K562 (cell line): ENCODE measurements around the gene RIC8B. TPM values are rescaled to one million over a fixed set of nuclear protein-coding genes. Genes with fewer than 3 reads are reported as not detected.

ENCODE experiments used
- ATAC-seq: fragments of 200-7000 bp; cut with Tn5 transposase; 3 replicates; pipeline ENCODE4 v1.9.1; 2020; ENCODE audit warnings: moderate library complexity
- BruUV-seq: library from RNA; stranded (reverse); fragments of 400-500 nt; replicated peaks from 2 replicates; lab custom pipeline; 2021; lab: Mats Ljungman, UMichigan
- CTCF ChIA-PET: fragments of 300-600 bp; formaldehyde crosslinking; extraction: SDS; loops from one replicate; lab custom pipeline; 2021; ENCODE audit warnings: low intra/inter-chr PET ratio; lab: Yijun Ruan, JAX
- POLR2A ChIA-PET: fragments of 300-600, 350-650 bp; sonication (Branson Sonifier 250); formaldehyde crosslinking; extraction: SDS; loops from one replicate; lab custom pipeline; 2021; ENCODE audit warnings: antibody characterized with exemption, inconsistent platforms; lab: Yijun Ruan, JAX
- DNase-seq, 4 experiments: peaks; one replicate each; pipeline versions ENCODE4 v3.0.0 to v3.0.0-alpha.2; 2011 to 2018; ENCODE audit warnings: low spot score in 3 of 4, mixed read lengths in 3 of 4; ENCODE audit errors: extremely low read depth in 1 of 4
- FAIRE-seq: peaks from 2 replicates; lab custom pipeline; 2011; peaks lifted over from hg19 to GRCh38; lab: Jason Lieb, UNC
- H2AFZ ChIP-seq: 2 replicates; pipeline ENCODE4 v1.6.0; 2011; ENCODE audit warnings: low read depth, low read length, control low read depth, inconsistent platforms
- H3K27ac ChIP-seq: fragments of 200-600 bp; 3 replicates; pipeline ENCODE4 v1.8.0; 2011; ENCODE audit warnings: low read depth, mild to moderate bottlenecking, control low read depth, inconsistent platforms, low read length, moderate library complexity, mixed read lengths; ENCODE audit errors: extremely low read depth
- H3K27me3 ChIP-seq, 2 experiments: fragments of 300-600 bp in 1 of 2; 2 replicates in 1 of 2; 3 replicates in 1 of 2; pipeline versions ENCODE4 v1.6.0 to v1.8.0; 2011; ENCODE audit warnings: inconsistent platforms in 2 of 2, low read length in 2 of 2, mild to moderate bottlenecking in 1 of 2, mixed read lengths in 1 of 2, moderate library complexity in 1 of 2; ENCODE audit not compliant: control insufficient read depth in 2 of 2, insufficient read depth in 2 of 2
- H3K36me3 ChIP-seq: fragments of 300-600 bp; 3 replicates; pipeline ENCODE4 v1.8.0; 2011; ENCODE audit warnings: mild to moderate bottlenecking, low read length, inconsistent platforms; ENCODE audit not compliant: control insufficient read depth, insufficient read depth
- H3K4me1 ChIP-seq, 2 experiments: fragments of 200-600 bp in 1 of 2; replicated peaks in 1 of 2; 2 replicates in 1 of 2; 3 replicates in 1 of 2; pipeline versions ENCODE4 v1.5.1 to v1.8.0; 2011; ENCODE audit warnings: inconsistent platforms in 2 of 2, low read length in 2 of 2, mild to moderate bottlenecking in 1 of 2, mixed read lengths in 1 of 2, moderate library complexity in 1 of 2; ENCODE audit not compliant: control insufficient read depth in 2 of 2, insufficient read depth in 2 of 2
- H3K4me2 ChIP-seq: 2 replicates; pipeline ENCODE4 v1.6.1; 2011; ENCODE audit warnings: low read length, control low read depth, inconsistent platforms, mixed read lengths; ENCODE audit not compliant: insufficient read depth
- H3K4me3 ChIP-seq: fragments of 200-600 bp; sonication (generic), shearing (Covaris generic); 2 replicates; pipeline ENCODE4 v1.5.1; 2016; ENCODE audit warnings: control low read depth, inconsistent platforms
- H3K79me2 ChIP-seq: fragments of 200-600 bp; 3 replicates; pipeline ENCODE4 v1.8.0; 2011; ENCODE audit warnings: low read length, inconsistent platforms; ENCODE audit not compliant: control insufficient read depth, insufficient read depth
- H3K9ac ChIP-seq, 2 experiments: 2 replicates each; pipeline versions ENCODE4 v1.6.0 to v1.6.1; 2011; ENCODE audit warnings: low read depth in 2 of 2, low read length in 2 of 2, control low read depth in 1 of 2, inconsistent platforms in 1 of 2, mild to moderate bottlenecking in 1 of 2, mixed read lengths in 1 of 2; ENCODE audit not compliant: insufficient read depth in 1 of 2
- H3K9me1 ChIP-seq: one replicate; pipeline ENCODE4 v1.6.0; 2011; ENCODE audit warnings: inconsistent platforms, mild to moderate bottlenecking, low read length, moderate library complexity; ENCODE audit not compliant: control insufficient read depth, insufficient read depth
- H3K9me3 ChIP-seq: replicated peaks from 2 replicates; pipeline ENCODE4 v1.5.1; 2011; ENCODE audit warnings: low read depth, low read length, inconsistent platforms; ENCODE audit not compliant: control insufficient read depth, insufficient read depth
- H4K20me1 ChIP-seq: replicated peaks from 2 replicates; pipeline ENCODE4 v1.6.1; 2011; ENCODE audit warnings: low read length, inconsistent platforms, mixed read lengths; ENCODE audit not compliant: control insufficient read depth, insufficient read depth
- CCAR2 ChIP-seq: fragments of 200-400 bp; formaldehyde crosslinking; IDR thresholded peaks from 2 replicates; pipeline ENCODE4 v1.6.1; 2017; ENCODE audit warnings: mild to moderate bottlenecking, low read depth, low read length
- CTCF ChIP-seq, 3 experiments: IDR thresholded peaks in 2 of 3; conservative IDR thresholded peaks in 1 of 3; 2 replicates each; pipeline ENCODE4 v1.5.1; 2011 to 2012; ENCODE audit warnings: low read length in 3 of 3, mild to moderate bottlenecking in 3 of 3, control low read depth in 2 of 3, improper control_type of control experiment in 1 of 3, inconsistent platforms in 1 of 3, low read depth in 1 of 3, mixed read lengths in 1 of 3, moderate library complexity in 1 of 3; ENCODE audit not compliant: insufficient read depth in 2 of 3
- FOXP1 ChIP-seq: sonication (generic); formaldehyde crosslinking; IDR thresholded peaks from 2 replicates; pipeline ENCODE4 v1.8.0; 2022; ENCODE audit warnings: mild to moderate bottlenecking, missing genetic modification reagents
- GTF2E2 ChIP-seq: fragments of 200-800 bp; sonication (Bioruptor generic); IDR thresholded peaks from 2 replicates; pipeline ENCODE4 v1.6.1; 2016; ENCODE audit warnings: missing genetic modification characterization, missing compliant biosample characterization
- HDAC8 ChIP-seq: fragments of 450-650 bp; IDR thresholded peaks from 2 replicates; pipeline ENCODE4 v1.6.1; 2016; ENCODE audit warnings: mild to moderate bottlenecking, missing genetic modification characterization, moderate library complexity, missing compliant biosample characterization
- HNRNPLL ChIP-seq: fragments of 200-400 bp; formaldehyde crosslinking; IDR thresholded peaks from 2 replicates; pipeline ENCODE4 v1.6.1; 2017; ENCODE audit warnings: low read length, low read depth, mild to moderate bottlenecking; ENCODE audit not compliant: poor library complexity, severe bottlenecking
- SFPQ ChIP-seq: fragments of 200-400 bp; formaldehyde crosslinking; IDR thresholded peaks from 2 replicates; pipeline ENCODE4 v1.6.1; 2017; ENCODE audit warnings: mild to moderate bottlenecking, low read depth, low read length, moderate library complexity
- ZMIZ1 ChIP-seq, 2 experiments: fragments of 150-350 bp in 1 of 2; IDR thresholded peaks; 2 replicates each; pipeline ENCODE4 v1.6.1; 2012 to 2016; ENCODE audit warnings: low read depth in 2 of 2, low read length in 2 of 2, mild to moderate bottlenecking in 1 of 2, moderate library complexity in 1 of 2
- ZNF12 ChIP-seq: sonication (generic); formaldehyde crosslinking; IDR thresholded peaks from 2 replicates; pipeline ENCODE4 v1.4.0; 2020; ENCODE audit warnings: mild to moderate bottlenecking, missing genetic modification reagents
- ZNF431 ChIP-seq: sonication (generic); formaldehyde crosslinking; IDR thresholded peaks from 2 replicates; pipeline ENCODE4 v1.8.0; 2022; ENCODE audit warnings: mild to moderate bottlenecking, missing genetic modification reagents
- ZNF518B ChIP-seq: fragments of 250-450 bp; sonication (Bioruptor Pico); IDR thresholded peaks from 2 replicates; pipeline ENCODE4 v1.5.0; 2021; ENCODE audit warnings: mild to moderate bottlenecking, moderate library complexity
- WGBS: fragments of 100-300 bp; shearing (Covaris generic); methylation state at CpG from one replicate; pipeline ENCODE4 v1.1.6; 2016; ENCODE audit warnings: low coverage, mixed read lengths; ENCODE audit not compliant: insufficient coverage; ENCODE audit errors: missing lambda C conversion rate; 5-methylcytosine and 5-hydroxymethylcytosine counted together
- in situ Hi-C: fragments of 300-500 bp; cut with MboI; formaldehyde crosslinking; loops from 4 replicates; pipeline ENCODE4 v1.15.0; 2018; ENCODE audit warnings: inconsistent platforms, mixed read lengths
- intact Hi-C: fragments of 100-400 bp; cut with micrococcal nuclease; formaldehyde crosslinking; loops from 2 replicates; pipeline ENCODE4 v1.14.2; 2022
- polyA plus RNA-seq, 8 experiments: library from polyadenylated mRNA; depleted of rRNA in 4 of 8; stranded (reverse) in 5 of 8; unstranded in 3 of 8; fragments of >200 nt; fragmentation: Nextera tagmentation in 2 of 8; fragmentation: Illumina TruSeq in 1 of 8; extraction: Ambion mirVana in 2 of 8; extraction: Trizol in 1 of 8; gene quantifications; 2 replicates each; pipeline versions ENCODE4 v1.2.1 to v1.2.3, GENCODE V29; 2011 to 2014; ENCODE audit warnings: inconsistent platforms in 1 of 8, missing spikeins in 1 of 8
- total RNA-seq, 7 experiments: library from RNA; depleted of rRNA in 6 of 7; stranded (reverse); fragments of >200 nt in 6 of 7; fragmentation: Illumina TruSeq in 2 of 7; extraction: Trizol in 2 of 7; gene quantifications; 2 replicates each; pipeline versions ENCODE4 v1.2.1 to v1.2.3, GENCODE V29; 2011 to 2021; ENCODE audit warnings: low replicate concordance in 1 of 7

RIC8B gene
- total and polyA plus RNA-seq, 9 of the 15 experiments (the other 6 are each of a cell fraction or from before 2014, with no cell fraction given) = 0.92 to 8.1 (median 4.8) TPM

GRCh38 chr12:106724934-106725333, 49.5 kb upstream of the RIC8B start:
- ATAC-seq = no peak
- H2AFZ ChIP-seq = no peak overlapping the region
- H3K9me3 ChIP-seq = no peaks in the 10 kb centered on the region
- intact Hi-C loops = no loop called here
- WGBS = 44% methylated on average over 6 of the region's 6 CpGs
- H3K27ac ChIP-seq = no peak overlapping the region
- H3K4me2 ChIP-seq = no peak overlapping the region
- POLR2A ChIA-PET = interaction anchor here (0.6 kb wide), 1 partner anchor 251 kb away, joined by 3 read pairs; no protein-coding TSS in a partner anchor
- no peaks in the 10 kb centered on the region for H3K79me2 ChIP-seq
- no peaks in the 10 kb centered on the region for H3K36me3 ChIP-seq
- H3K27me3 ChIP-seq = peaks cover 6 to 9% of the 10 kb centered on the region in 2 experiments; a peak in 4 of 5 replicates
- FAIRE-seq = no peak
- no peaks in the 10 kb centered on the region for H3K4me1 ChIP-seq
- CTCF ChIA-PET = no interaction called here
- no peaks in the 10 kb centered on the region for H4K20me1 ChIP-seq
- in situ Hi-C loops = no loop called here
- DNase-seq = no peak
- no peaks in the 10 kb centered on the region for H3K9me1 ChIP-seq
- H3K4me3 ChIP-seq = no peak overlapping the region
- no TSS peak for BruUV-seq
- H3K9ac ChIP-seq = no peak overlapping the region
- TF ChIP-seq ZNF12 (CRISPR knock-in tag) = no peak
- no peak for TF ChIP-seq FOXP1 (CRISPR knock-in tag)
- no peak for TF ChIP-seq ZMIZ1 (IDR thresholded peaks at IDR 0.05; ENCODE audit: low read depth in 2 of 2, low read length in 2 of 2)
- no peak for TF ChIP-seq CCAR2
- TF ChIP-seq HNRNPLL = no peak
- TF ChIP-seq ZNF431 (CRISPR knock-in tag) = no peak
- TF ChIP-seq ZNF518B (CRISPR knock-in tag) = no peak
- TF ChIP-seq CTCF (IDR thresholded peaks at IDR 0.05 in 2 of 3, conservative IDR thresholded peaks at IDR 0.05 in 1 of 3; ENCODE audit: insufficient read depth in 2 of 3, low read depth in 1 of 3, low read length in 3 of 3) = no peak
- no peak for TF ChIP-seq SFPQ
- no peak for TF ChIP-seq GTF2E2
- no peak for TF ChIP-seq HDAC8 (tag)
